ENCODE measurements around the gene COX20.
A peak's percentile ranks its signal among the peaks of the same experiment; 100 is the strongest.

COX20 gene, protein sequence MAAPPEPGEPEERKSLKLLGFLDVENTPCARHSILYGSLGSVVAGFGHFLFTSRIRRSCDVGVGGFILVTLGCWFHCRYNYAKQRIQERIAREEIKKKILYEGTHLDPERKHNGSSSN

DNA sequence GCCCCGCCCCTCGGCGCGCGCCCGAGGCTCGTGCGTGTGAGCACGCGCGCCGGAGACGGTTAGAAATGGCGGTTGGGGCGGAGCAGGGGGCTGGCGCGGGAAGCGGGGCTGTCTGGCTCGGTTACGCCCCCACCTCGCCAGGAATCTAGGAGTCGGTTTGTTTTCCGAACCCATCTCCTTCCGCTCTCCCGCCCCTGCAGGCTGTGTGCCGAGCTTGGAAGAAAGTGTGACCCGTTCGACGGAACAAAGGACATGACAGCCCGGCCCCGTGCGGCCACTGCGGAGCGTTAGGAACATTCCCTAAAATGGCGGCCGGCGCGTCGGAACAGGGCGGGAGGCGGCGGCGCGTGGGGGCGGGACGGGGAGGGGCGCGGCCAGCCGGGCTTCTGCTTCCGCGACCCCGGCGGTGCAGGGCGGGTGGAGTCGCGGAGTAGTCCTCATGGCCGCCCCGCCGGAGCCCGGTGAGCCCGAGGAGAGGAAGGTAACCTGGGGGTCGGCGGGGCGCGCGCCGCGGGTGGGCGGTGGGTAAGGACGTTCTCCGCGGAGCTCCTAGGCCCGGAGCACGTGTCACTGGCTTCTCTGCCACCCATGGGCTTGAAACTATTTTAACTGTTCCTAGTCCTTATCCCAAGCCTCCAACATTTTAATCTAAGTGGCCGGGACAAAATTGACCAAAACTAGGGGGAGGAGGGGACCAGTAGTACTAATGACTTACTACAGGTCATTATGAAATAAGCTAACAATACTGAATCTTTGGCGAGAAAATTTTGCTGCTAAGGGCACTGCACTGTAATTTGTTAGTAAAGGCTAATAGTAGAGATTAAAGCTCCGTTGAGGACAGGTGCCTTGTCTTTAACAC is at the start of gene COX20:
Gene COX20, plus strand, starts transcription at position 383 of the 859 bp plus-strand sequence. Its CDS starts 57 bp downstream, at position 440.
- TF ChIP-seq, protein P1, sequence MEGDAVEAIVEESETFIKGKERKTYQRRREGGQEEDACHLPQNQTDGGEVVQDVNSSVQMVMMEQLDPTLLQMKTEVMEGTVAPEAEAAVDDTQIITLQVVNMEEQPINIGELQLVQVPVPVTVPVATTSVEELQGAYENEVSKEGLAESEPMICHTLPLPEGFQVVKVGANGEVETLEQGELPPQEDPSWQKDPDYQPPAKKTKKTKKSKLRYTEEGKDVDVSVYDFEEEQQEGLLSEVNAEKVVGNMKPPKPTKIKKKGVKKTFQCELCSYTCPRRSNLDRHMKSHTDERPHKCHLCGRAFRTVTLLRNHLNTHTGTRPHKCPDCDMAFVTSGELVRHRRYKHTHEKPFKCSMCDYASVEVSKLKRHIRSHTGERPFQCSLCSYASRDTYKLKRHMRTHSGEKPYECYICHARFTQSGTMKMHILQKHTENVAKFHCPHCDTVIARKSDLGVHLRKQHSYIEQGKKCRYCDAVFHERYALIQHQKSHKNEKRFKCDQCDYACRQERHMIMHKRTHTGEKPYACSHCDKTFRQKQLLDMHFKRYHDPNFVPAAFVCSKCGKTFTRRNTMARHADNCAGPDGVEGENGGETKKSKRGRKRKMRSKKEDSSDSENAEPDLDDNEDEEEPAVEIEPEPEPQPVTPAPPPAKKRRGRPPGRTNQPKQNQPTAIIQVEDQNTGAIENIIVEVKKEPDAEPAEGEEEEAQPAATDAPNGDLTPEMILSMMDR (IDR thresholded peaks at IDR 0.05; ENCODE audit: borderline replicate concordance, insufficient read depth, low read depth, low read length) = no peak
- H3K4me3 ChIP-seq (ENCODE audit: low read depth, low read length) = peak within 1 kb of the TSS; percentile 90

DNA sequence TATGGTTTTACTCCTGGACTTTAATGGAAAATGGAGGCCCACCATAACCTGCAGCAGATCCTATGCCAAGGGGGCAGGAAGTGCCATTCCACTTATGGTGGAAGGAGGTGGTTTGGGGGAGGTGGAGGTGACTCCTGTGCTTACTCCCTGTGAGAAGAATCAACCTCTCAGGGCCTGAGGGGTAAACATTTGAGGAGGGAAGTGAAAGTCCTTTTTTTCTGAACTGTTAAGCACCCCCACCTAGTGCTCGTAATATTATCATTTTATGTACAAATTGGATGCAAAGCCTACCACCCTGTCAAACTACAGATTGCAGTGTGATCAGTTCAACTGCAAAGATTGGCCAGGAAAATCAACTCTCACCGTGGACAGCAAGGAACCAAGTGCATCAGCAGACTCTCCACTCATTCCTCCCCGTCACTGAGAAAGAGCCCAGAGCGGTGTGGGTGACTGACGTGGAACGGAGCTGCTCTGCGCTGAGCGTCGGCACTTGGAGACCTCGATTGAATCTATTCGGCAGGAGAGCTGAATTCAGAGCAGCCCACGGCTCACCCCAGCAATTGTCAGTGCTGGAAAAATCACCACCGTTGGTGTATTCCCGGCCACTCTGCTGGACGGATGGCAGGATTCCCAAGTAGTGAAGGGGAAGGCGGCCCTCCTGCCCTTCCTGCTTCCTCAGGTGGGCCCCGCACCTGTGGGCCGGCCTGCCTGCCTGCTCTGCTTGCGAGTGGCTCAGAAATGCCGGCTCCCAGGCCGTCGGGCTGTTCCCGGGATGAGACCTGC is 46.8 kb upstream of the COX20 start:
- TF ChIP-seq, protein P1 (IDR thresholded peaks at IDR 0.05; ENCODE audit: borderline replicate concordance, insufficient read depth, low read depth, low read length) = no peak
- H3K4me3 ChIP-seq (ENCODE audit: low read depth, low read length) = no peak overlapping the region

DNA sequence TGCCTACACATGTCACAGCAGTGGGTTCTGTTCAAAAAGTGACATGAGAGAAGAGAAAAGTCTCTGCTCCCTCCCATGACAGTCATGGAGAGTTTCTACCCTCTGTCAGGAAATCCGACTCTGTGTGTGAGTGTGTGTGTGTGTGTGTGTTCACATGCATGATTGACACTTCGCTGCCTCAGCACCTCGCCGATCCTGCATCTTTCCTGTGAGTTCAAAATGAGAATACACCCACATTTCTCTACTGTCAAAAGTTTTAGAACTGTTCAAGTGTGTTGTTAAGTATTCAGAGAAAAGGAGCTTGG is 46.2 kb upstream of the COX20 start:
- TF ChIP-seq, protein P1 (IDR thresholded peaks at IDR 0.05; ENCODE audit: borderline replicate concordance, insufficient read depth, low read depth, low read length) = no peak
- H3K4me3 ChIP-seq (ENCODE audit: low read depth, low read length) = no peak overlapping the region

DNA sequence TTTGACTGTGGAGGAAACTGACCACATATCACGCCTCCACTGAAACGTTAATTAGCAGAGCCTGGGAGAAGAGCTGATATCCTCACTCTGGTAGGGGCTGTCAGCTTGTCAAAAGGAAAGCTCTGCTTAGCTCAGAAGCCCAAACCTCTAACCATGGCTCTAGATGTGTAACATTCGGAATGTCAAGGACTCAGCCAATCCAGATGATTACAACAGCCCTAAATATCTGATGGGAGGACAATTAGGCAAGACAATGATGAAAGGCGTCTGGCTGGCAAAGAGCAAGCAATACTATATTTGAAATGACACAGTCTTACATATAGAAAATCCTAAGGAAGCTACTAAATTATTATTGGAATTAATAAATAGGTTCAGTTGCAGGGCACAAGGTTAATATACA is 45.7 kb upstream of the COX20 start:
- no peak overlapping the region for H3K4me3 ChIP-seq (ENCODE audit: low read depth, low read length)
- TF ChIP-seq, protein P1 (IDR thresholded peaks at IDR 0.05; ENCODE audit: borderline replicate concordance, insufficient read depth, low read depth, low read length) = no peak

DNA sequence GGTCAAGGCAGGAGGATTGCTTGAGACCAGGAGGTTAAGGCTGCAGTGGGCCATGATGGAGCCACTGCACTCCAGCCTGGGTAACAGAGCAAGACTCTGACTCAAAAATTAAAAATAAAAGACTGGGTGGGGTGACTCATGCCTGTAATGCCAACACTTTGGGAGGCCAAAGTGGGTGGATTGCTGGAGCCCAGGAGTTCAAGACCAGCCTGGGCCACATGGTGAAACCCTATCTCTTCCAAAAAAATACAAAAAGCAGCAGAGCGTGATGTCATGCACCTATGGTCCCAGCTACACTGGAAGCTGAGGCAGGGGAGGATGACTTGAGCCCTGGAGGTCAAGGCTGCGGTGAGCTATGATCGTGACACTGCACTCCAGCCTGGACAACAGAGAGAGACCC is 44.4 kb upstream of the COX20 start:
- TF ChIP-seq, protein P1 (IDR thresholded peaks at IDR 0.05; ENCODE audit: borderline replicate concordance, insufficient read depth, low read depth, low read length) = no peak
- no peak overlapping the region for H3K4me3 ChIP-seq (ENCODE audit: low read depth, low read length)

DNA sequence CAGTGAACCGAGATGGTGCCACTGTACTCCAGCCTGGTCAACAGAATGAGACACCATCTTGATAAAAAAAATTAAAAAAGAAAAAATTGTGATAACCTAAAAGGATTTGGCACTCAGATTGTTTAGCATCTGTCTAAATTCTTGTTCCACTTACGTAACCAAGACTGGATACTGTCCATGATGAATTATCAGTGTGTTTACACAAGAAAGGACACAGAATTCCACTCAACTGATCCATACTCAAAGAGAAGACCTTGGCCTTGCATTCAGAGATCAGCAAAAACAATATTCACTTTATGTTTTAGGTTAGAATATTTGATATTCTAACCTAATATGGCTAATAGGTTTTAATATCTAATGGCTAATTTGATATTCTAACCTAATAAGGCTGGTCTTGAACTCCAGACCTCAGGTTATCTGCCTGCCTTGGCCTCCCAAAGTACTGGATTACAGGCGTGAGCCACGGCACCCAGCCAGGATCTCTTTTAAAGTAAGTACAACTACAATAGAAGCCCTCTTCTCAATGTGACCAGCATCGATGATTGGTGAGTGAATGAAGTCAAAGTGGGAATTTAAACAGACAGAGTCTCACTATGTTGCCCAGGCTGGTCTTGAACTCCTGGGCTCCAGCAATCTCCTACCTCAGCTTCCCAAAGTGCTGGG is 43.1 kb upstream of the COX20 start:
- H3K4me3 ChIP-seq (ENCODE audit: low read depth, low read length) = no peak overlapping the region
- TF ChIP-seq, protein P1 (IDR thresholded peaks at IDR 0.05; ENCODE audit: borderline replicate concordance, insufficient read depth, low read depth, low read length) = no peak
